ENCODE measurements around the gene PTPRM.

Gene PTPRM

GRCh38 chr18:7626922-7627440, 59.9 kb downstream of the PTPRM start:
- peak; percentile 77 for DNase-seq (ENCODE audit: low read depth, low spot score)

GRCh38 chr18:7629416-7629815, 62.3 kb downstream of the PTPRM start:
- DNase-seq (ENCODE audit: low read depth, low spot score): no peak

GRCh38 chr18:7630731-7631442, 63.8 kb downstream of the PTPRM start:
- no peak for DNase-seq (ENCODE audit: low read depth, low spot score)

- DNase-seq (ENCODE audit: low read depth, low spot score): no peak
These were observed 65.3 kb downstream of the PTPRM start for GRCh38 chr18:7632152-7633098.

- no peak for DNase-seq (ENCODE audit: low read depth, low spot score)
These were observed 66.1 kb downstream of the PTPRM start for GRCh38 chr18:7633171-7633570.

- DNase-seq (ENCODE audit: low read depth, low spot score): no peak
These were observed 68.8 kb downstream of the PTPRM start for GRCh38 chr18:7635948-7636347.

GRCh38 chr18:7637269-7637668, 70.2 kb downstream of the PTPRM start:
- DNase-seq (ENCODE audit: low read depth, low spot score): no peak

GRCh38 chr18:7638321-7638720, 71.2 kb downstream of the PTPRM start:
- DNase-seq (ENCODE audit: low read depth, low spot score): no peak

GRCh38 chr18:7641813-7642212, 74.7 kb downstream of the PTPRM start:
- DNase-seq (ENCODE audit: low read depth, low spot score): no peak

GRCh38 chr18:7642331-7642890, 75.3 kb downstream of the PTPRM start:
- DNase-seq (ENCODE audit: low read depth, low spot score): no peak

- DNase-seq (ENCODE audit: low read depth, low spot score): peak; percentile 49
These were observed 78.6 kb downstream of the PTPRM start for GRCh38 chr18:7645756-7646155.

GRCh38 chr18:7646174-7646886, 79.2 kb downstream of the PTPRM start:
- DNase-seq (ENCODE audit: low read depth, low spot score): no peak

GRCh38 chr18:7647500-7647899, 80.4 kb downstream of the PTPRM start:
- no peak for DNase-seq (ENCODE audit: low read depth, low spot score)

- DNase-seq (ENCODE audit: low read depth, low spot score): no peak
These were observed 89.9 kb downstream of the PTPRM start for GRCh38 chr18:7657050-7657449.

GRCh38 chr18:7657937-7658336, 90.8 kb downstream of the PTPRM start:
- DNase-seq (ENCODE audit: low read depth, low spot score): no peak

- peak; percentile 23 for DNase-seq (ENCODE audit: low read depth, low spot score)
These were observed 91.6 kb downstream of the PTPRM start for GRCh38 chr18:7658701-7659100.

- no peak for DNase-seq (ENCODE audit: low read depth, low spot score)
These were observed 94.1 kb downstream of the PTPRM start for GRCh38 chr18:7661207-7661606.

- DNase-seq (ENCODE audit: low read depth, low spot score): no peak
These were observed 95.8 kb downstream of the PTPRM start for GRCh38 chr18:7662866-7663265.

- DNase-seq (ENCODE audit: low read depth, low spot score): peak; percentile 29
These were observed 96.5 kb downstream of the PTPRM start for GRCh38 chr18:7663366-7664312.

GRCh38 chr18:7666195-7666776, 99.2 kb downstream of the PTPRM start:
- no peak for DNase-seq (ENCODE audit: low read depth, low spot score)

All from astrocyte of the hippocampus (primary cell).